OCI-LY1 (cell line): Measurements from ENCODE around the gene ACYP2.

Experiments used
- EZH2 ChIP-seq: fragments of 200-600 bp; sonication (generic), shearing (Covaris generic); IDR thresholded peaks from 2 replicates; pipeline ENCODE4 v1.8.0; 2017; ENCODE audit warnings: borderline replicate concordance, mixed run types, mild to moderate bottlenecking, antibody characterized with exemption, low read length, moderate library complexity, mixed read lengths
- TF ChIP-seq, protein P1 (sequence below): fragments of 200-600 bp; sonication (generic), shearing (Covaris generic); IDR thresholded peaks from 2 replicates; pipeline ENCODE4 v1.5.1; 2017; ENCODE audit warnings: mild to moderate bottlenecking, antibody characterized with exemption, low read length, moderate library complexity, mixed read lengths

GRCh38 chr2:54226260-54226659 is 110.8 kb downstream of the ACYP2 start:
- TF ChIP-seq, protein P1, sequence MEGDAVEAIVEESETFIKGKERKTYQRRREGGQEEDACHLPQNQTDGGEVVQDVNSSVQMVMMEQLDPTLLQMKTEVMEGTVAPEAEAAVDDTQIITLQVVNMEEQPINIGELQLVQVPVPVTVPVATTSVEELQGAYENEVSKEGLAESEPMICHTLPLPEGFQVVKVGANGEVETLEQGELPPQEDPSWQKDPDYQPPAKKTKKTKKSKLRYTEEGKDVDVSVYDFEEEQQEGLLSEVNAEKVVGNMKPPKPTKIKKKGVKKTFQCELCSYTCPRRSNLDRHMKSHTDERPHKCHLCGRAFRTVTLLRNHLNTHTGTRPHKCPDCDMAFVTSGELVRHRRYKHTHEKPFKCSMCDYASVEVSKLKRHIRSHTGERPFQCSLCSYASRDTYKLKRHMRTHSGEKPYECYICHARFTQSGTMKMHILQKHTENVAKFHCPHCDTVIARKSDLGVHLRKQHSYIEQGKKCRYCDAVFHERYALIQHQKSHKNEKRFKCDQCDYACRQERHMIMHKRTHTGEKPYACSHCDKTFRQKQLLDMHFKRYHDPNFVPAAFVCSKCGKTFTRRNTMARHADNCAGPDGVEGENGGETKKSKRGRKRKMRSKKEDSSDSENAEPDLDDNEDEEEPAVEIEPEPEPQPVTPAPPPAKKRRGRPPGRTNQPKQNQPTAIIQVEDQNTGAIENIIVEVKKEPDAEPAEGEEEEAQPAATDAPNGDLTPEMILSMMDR, result no peak
- TF ChIP-seq EZH2, result no peak
